Tibial nerve (tissue), 3 donors: ENCODE measurements around the gene CSDE1.

Experiments
- POLR2A ChIP-seq, 2 donors: fragments of 450-650 bp; IDR thresholded peaks; one replicate each; pipeline ENCODE4 v1.6.1; 2017; ENCODE audit warnings: antibody characterized with exemption in 2 of 2, mild to moderate bottlenecking in 2 of 2, moderate library complexity in 2 of 2
- TF ChIP-seq, protein P1 (sequence below), 5 experiments: fragments of 200-600 bp in 3 of 5; fragments of 450-650 bp in 2 of 5; sonication (generic) in 3 of 5; IDR thresholded peaks; one replicate each; pipeline ENCODE4 v1.5.1; 2016 to 2019; ENCODE audit warnings: antibody characterized with exemption in 5 of 5, mild to moderate bottlenecking in 3 of 5, moderate library complexity in 2 of 5

- TF ChIP-seq, protein P1, sequence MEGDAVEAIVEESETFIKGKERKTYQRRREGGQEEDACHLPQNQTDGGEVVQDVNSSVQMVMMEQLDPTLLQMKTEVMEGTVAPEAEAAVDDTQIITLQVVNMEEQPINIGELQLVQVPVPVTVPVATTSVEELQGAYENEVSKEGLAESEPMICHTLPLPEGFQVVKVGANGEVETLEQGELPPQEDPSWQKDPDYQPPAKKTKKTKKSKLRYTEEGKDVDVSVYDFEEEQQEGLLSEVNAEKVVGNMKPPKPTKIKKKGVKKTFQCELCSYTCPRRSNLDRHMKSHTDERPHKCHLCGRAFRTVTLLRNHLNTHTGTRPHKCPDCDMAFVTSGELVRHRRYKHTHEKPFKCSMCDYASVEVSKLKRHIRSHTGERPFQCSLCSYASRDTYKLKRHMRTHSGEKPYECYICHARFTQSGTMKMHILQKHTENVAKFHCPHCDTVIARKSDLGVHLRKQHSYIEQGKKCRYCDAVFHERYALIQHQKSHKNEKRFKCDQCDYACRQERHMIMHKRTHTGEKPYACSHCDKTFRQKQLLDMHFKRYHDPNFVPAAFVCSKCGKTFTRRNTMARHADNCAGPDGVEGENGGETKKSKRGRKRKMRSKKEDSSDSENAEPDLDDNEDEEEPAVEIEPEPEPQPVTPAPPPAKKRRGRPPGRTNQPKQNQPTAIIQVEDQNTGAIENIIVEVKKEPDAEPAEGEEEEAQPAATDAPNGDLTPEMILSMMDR (IDR thresholded peaks at IDR 0.05), result no peak
- TF ChIP-seq POLR2A (IDR thresholded peaks at IDR 0.05), result no peak
These were observed 6.9 kb upstream of the CSDE1 start for GRCh38 chr1:114764689-114765088.
